ENCODE data around the gene BGN.

The BGN gene

GRCh38 chrX:153450949-153451277 lies 43.9 kb upstream of the BGN start:
- Histone ChIP-seq H3K4me1 (ENCODE audit: insufficient read depth, low read length) (no peaks in the 10 kb centered on the region), H3K27ac (ENCODE audit: low read depth, low read length) (no peak overlapping the region), H3K27me3 (ENCODE audit: control insufficient read depth in 1 of 2, insufficient read depth in 2 of 2, low read length in 2 of 2) (peaks cover 0 to 9% of the 10 kb centered on the region in 2 donors), H3K9me3 (ENCODE audit: low read length) (no peaks in the 10 kb centered on the region), H3K4me3 (ENCODE audit: low read depth in 1 of 2, low read length in 2 of 2) (no peak overlapping the region), H3K9ac (ENCODE audit: low read length) (no peak overlapping the region), H3K36me3 (ENCODE audit: insufficient read depth, low read length) (no peaks in the 10 kb centered on the region)

- Histone ChIP-seq H3K9ac (ENCODE audit: low read length) (no peak overlapping the region), H3K27ac (ENCODE audit: low read depth, low read length) (no peak overlapping the region), H3K9me3 (ENCODE audit: low read length) (no peaks in the 10 kb centered on the region), H3K4me3 (ENCODE audit: low read depth in 1 of 2, low read length in 2 of 2) (no peak overlapping the region), H3K27me3 (ENCODE audit: control insufficient read depth in 1 of 2, insufficient read depth in 2 of 2, low read length in 2 of 2) (peaks cover 7 to 14% of the 10 kb centered on the region in 2 donors), H3K4me1 (ENCODE audit: insufficient read depth, low read length) (no peaks in the 10 kb centered on the region), H3K36me3 (ENCODE audit: insufficient read depth, low read length) (no peaks in the 10 kb centered on the region)
Measured at GRCh38 chrX:153454901-153455550, 39.8 kb upstream of the BGN start.

GRCh38 chrX:153455571-153455970 lies 39.2 kb upstream of the BGN start:
- H3K4me1 ChIP-seq (ENCODE audit: insufficient read depth, low read length): no peaks in the 10 kb centered on the region
- H3K27me3 ChIP-seq (ENCODE audit: control insufficient read depth in 1 of 2, insufficient read depth in 2 of 2, low read length in 2 of 2): peaks cover 7 to 14% of the 10 kb centered on the region in 2 donors
- H3K9ac ChIP-seq (ENCODE audit: low read length): no peak overlapping the region

GRCh38 chrX:153456161-153456560 lies 38.6 kb upstream of the BGN start:
- no peaks in the 10 kb centered on the region for H3K36me3 ChIP-seq (ENCODE audit: insufficient read depth, low read length)
- H3K9ac ChIP-seq (ENCODE audit: low read length): no peak overlapping the region
- H3K4me1 ChIP-seq (ENCODE audit: insufficient read depth, low read length): no peaks in the 10 kb centered on the region
- H3K27ac ChIP-seq (ENCODE audit: low read depth, low read length): no peak overlapping the region
- H3K4me3 ChIP-seq (ENCODE audit: low read depth in 1 of 2, low read length in 2 of 2): no peak overlapping the region
- H3K27me3 ChIP-seq (ENCODE audit: control insufficient read depth in 1 of 2, insufficient read depth in 2 of 2, low read length in 2 of 2): peaks cover 7 to 14% of the 10 kb centered on the region in 2 donors
- H3K9me3 ChIP-seq (ENCODE audit: low read length): no peaks in the 10 kb centered on the region

More at GRCh38 chrX:153455571-153455970, 39.2 kb upstream of the BGN start:
- Histone ChIP-seq H3K36me3 (ENCODE audit: insufficient read depth, low read length) (no peaks in the 10 kb centered on the region), H3K27ac (ENCODE audit: low read depth, low read length) (no peak overlapping the region), H3K9me3 (ENCODE audit: low read length) (no peaks in the 10 kb centered on the region), H3K4me3 (ENCODE audit: low read depth in 1 of 2, low read length in 2 of 2) (no peak overlapping the region)

- no peaks in the 10 kb centered on the region for H3K4me1 ChIP-seq (ENCODE audit: insufficient read depth, low read length)
- H3K9ac ChIP-seq (ENCODE audit: low read length): no peak overlapping the region
- H3K27me3 ChIP-seq (ENCODE audit: control insufficient read depth in 1 of 2, insufficient read depth in 2 of 2, low read length in 2 of 2): peaks cover 7 to 14% of the 10 kb centered on the region in 2 donors
- no peaks in the 10 kb centered on the region for H3K36me3 ChIP-seq (ENCODE audit: insufficient read depth, low read length)
- H3K9me3 ChIP-seq (ENCODE audit: low read length): no peaks in the 10 kb centered on the region
- no peak overlapping the region for H3K27ac ChIP-seq (ENCODE audit: low read depth, low read length)
- H3K4me3 ChIP-seq (ENCODE audit: low read depth in 1 of 2, low read length in 2 of 2): no peak overlapping the region
Measured at GRCh38 chrX:153456704-153457103, 38.1 kb upstream of the BGN start.

GRCh38 chrX:153457136-153457825 lies 37.5 kb upstream of the BGN start:
- Histone ChIP-seq H3K27ac (ENCODE audit: low read depth, low read length) (no peak overlapping the region), H3K36me3 (ENCODE audit: insufficient read depth, low read length) (no peaks in the 10 kb centered on the region)

GRCh38 chrX:153457827-153458466 lies 36.8 kb upstream of the BGN start:
- Histone ChIP-seq H3K36me3 (ENCODE audit: insufficient read depth, low read length) (no peaks in the 10 kb centered on the region), H3K9me3 (ENCODE audit: low read length) (no peaks in the 10 kb centered on the region), H3K4me1 (ENCODE audit: insufficient read depth, low read length) (no peaks in the 10 kb centered on the region), H3K9ac (ENCODE audit: low read length) (no peak overlapping the region), H3K4me3 (ENCODE audit: low read depth in 1 of 2, low read length in 2 of 2) (no peak overlapping the region), H3K27me3 (ENCODE audit: control insufficient read depth in 1 of 2, insufficient read depth in 2 of 2, low read length in 2 of 2) (peaks cover 7 to 14% of the 10 kb centered on the region in 2 donors), H3K27ac (ENCODE audit: low read depth, low read length) (no peak overlapping the region)

More at GRCh38 chrX:153457136-153457825, 37.5 kb upstream of the BGN start:
- no peak overlapping the region for H3K4me3 ChIP-seq (ENCODE audit: low read depth in 1 of 2, low read length in 2 of 2)
- H3K27me3 ChIP-seq (ENCODE audit: control insufficient read depth in 1 of 2, insufficient read depth in 2 of 2, low read length in 2 of 2): peaks cover 7 to 14% of the 10 kb centered on the region in 2 donors
- no peaks in the 10 kb centered on the region for H3K4me1 ChIP-seq (ENCODE audit: insufficient read depth, low read length)
- no peak overlapping the region for H3K9ac ChIP-seq (ENCODE audit: low read length)
- no peaks in the 10 kb centered on the region for H3K9me3 ChIP-seq (ENCODE audit: low read length)

- no peaks in the 10 kb centered on the region for H3K4me1 ChIP-seq (ENCODE audit: insufficient read depth, low read length)
- no peak overlapping the region for H3K9ac ChIP-seq (ENCODE audit: low read length)
- no peaks in the 10 kb centered on the region for H3K9me3 ChIP-seq (ENCODE audit: low read length)
- peaks cover 7 to 14% of the 10 kb centered on the region in 2 donors for H3K27me3 ChIP-seq (ENCODE audit: control insufficient read depth in 1 of 2, insufficient read depth in 2 of 2, low read length in 2 of 2)
- no peak overlapping the region for H3K27ac ChIP-seq (ENCODE audit: low read depth, low read length)
- H3K4me3 ChIP-seq (ENCODE audit: low read depth in 1 of 2, low read length in 2 of 2): no peak overlapping the region
- no peaks in the 10 kb centered on the region for H3K36me3 ChIP-seq (ENCODE audit: insufficient read depth, low read length)
Measured at GRCh38 chrX:153458476-153458875, 36.3 kb upstream of the BGN start.

- Histone ChIP-seq H3K27me3 (ENCODE audit: control insufficient read depth in 1 of 2, insufficient read depth in 2 of 2, low read length in 2 of 2) (peaks cover 7 to 14% of the 10 kb centered on the region in 2 donors), H3K9ac (ENCODE audit: low read length) (no peak overlapping the region), H3K9me3 (ENCODE audit: low read length) (no peaks in the 10 kb centered on the region), H3K4me3 (ENCODE audit: low read depth in 1 of 2, low read length in 2 of 2) (no peak overlapping the region), H3K36me3 (ENCODE audit: insufficient read depth, low read length) (no peaks in the 10 kb centered on the region), H3K4me1 (ENCODE audit: insufficient read depth, low read length) (no peaks in the 10 kb centered on the region), H3K27ac (ENCODE audit: low read depth, low read length) (no peak overlapping the region)
Measured at GRCh38 chrX:153459986-153460385, 34.8 kb upstream of the BGN start.

GRCh38 chrX:153460826-153461225 lies 34.0 kb upstream of the BGN start:
- Histone ChIP-seq H3K36me3 (ENCODE audit: insufficient read depth, low read length) (no peaks in the 10 kb centered on the region), H3K27ac (ENCODE audit: low read depth, low read length) (no peak overlapping the region), H3K4me3 (ENCODE audit: low read depth in 1 of 2, low read length in 2 of 2) (no peak overlapping the region)

GRCh38 chrX:153462291-153462690 lies 32.5 kb upstream of the BGN start:
- Histone ChIP-seq H3K9me3 (ENCODE audit: low read length) (no peaks in the 10 kb centered on the region), H3K36me3 (ENCODE audit: insufficient read depth, low read length) (no peaks in the 10 kb centered on the region), H3K4me1 (ENCODE audit: insufficient read depth, low read length) (no peaks in the 10 kb centered on the region), H3K9ac (ENCODE audit: low read length) (no peak overlapping the region), H3K27ac (ENCODE audit: low read depth, low read length) (no peak overlapping the region), H3K27me3 (ENCODE audit: control insufficient read depth in 1 of 2, insufficient read depth in 2 of 2, low read length in 2 of 2) (peaks cover 5 to 7% of the 10 kb centered on the region in 2 donors), H3K4me3 (ENCODE audit: low read depth in 1 of 2, low read length in 2 of 2) (no peak overlapping the region)

More at GRCh38 chrX:153460826-153461225, 34.0 kb upstream of the BGN start:
- H3K9me3 ChIP-seq (ENCODE audit: low read length): no peaks in the 10 kb centered on the region
- H3K9ac ChIP-seq (ENCODE audit: low read length): no peak overlapping the region
- peaks cover 7 to 14% of the 10 kb centered on the region in 2 donors for H3K27me3 ChIP-seq (ENCODE audit: control insufficient read depth in 1 of 2, insufficient read depth in 2 of 2, low read length in 2 of 2)
- H3K4me1 ChIP-seq (ENCODE audit: insufficient read depth, low read length): no peaks in the 10 kb centered on the region
